ENCODE measurements around the gene SNCB. TPM values are rescaled to one million over a fixed set of nuclear protein-coding genes. Genes with fewer than 3 reads are reported as not detected.

Gene SNCB
- total and polyA plus RNA-seq, 2 of the 13 experiments (the other 11 are each of a cell fraction or from before 2014, with no cell fraction given): not detected

DNA sequence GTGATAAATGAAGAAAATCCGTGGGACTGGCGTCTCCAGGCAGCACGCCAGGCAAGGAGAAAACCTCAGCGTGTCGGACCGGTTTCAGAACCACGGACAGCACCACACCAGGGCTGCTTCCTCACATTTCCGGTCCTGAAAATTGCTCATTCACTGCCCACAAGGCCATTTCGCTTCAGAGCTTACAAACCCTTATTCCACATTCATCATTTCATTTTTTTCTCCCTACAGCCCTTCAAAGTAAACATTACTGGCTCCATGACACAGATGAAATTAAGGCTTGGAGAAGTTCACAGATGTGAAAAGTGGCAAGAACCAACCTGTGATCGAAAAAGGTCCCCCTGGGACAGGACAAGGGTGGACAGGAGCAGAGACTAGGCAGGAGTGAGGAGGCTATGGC, 18.9 kb downstream of the SNCB start (continued):
- TF ChIP-seq, protein P1, sequence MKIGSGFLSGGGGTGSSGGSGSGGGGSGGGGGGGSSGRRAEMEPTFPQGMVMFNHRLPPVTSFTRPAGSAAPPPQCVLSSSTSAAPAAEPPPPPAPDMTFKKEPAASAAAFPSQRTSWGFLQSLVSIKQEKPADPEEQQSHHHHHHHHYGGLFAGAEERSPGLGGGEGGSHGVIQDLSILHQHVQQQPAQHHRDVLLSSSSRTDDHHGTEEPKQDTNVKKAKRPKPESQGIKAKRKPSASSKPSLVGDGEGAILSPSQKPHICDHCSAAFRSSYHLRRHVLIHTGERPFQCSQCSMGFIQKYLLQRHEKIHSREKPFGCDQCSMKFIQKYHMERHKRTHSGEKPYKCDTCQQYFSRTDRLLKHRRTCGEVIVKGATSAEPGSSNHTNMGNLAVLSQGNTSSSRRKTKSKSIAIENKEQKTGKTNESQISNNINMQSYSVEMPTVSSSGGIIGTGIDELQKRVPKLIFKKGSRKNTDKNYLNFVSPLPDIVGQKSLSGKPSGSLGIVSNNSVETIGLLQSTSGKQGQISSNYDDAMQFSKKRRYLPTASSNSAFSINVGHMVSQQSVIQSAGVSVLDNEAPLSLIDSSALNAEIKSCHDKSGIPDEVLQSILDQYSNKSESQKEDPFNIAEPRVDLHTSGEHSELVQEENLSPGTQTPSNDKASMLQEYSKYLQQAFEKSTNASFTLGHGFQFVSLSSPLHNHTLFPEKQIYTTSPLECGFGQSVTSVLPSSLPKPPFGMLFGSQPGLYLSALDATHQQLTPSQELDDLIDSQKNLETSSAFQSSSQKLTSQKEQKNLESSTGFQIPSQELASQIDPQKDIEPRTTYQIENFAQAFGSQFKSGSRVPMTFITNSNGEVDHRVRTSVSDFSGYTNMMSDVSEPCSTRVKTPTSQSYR (CRISPR knock-in tag; IDR thresholded peaks at IDR 0.05; ENCODE audit: borderline replicate concordance): peak; percentile 39; the same call in 1 of the 2 replicates
- TF ChIP-seq GABPA (IDR thresholded peaks at IDR 0.05; ENCODE audit: low read depth, low read length) (peak; percentile 31; the same call in 1 of the 2 replicates), GABPA (CRISPR knock-in tag; IDR thresholded peaks at IDR 0.05; ENCODE audit: low read depth) (peak; percentile 82), ZNF12 (CRISPR knock-in tag; IDR thresholded peaks at IDR 0.05) (peak; percentile 80; the same call in 1 of the 2 replicates), ETV6 (CRISPR knock-in tag; conservative IDR thresholded peaks at IDR 0.05) (0 out of 2 replicates have a peak, but pooled peaks have one; percentile 47), FOXA3 (CRISPR knock-in tag; IDR thresholded peaks at IDR 0.05) (peak; percentile 38; the same call in 1 of the 2 replicates), KDM2A (CRISPR knock-in tag; IDR thresholded peaks at IDR 0.05; ENCODE audit: borderline replicate concordance, low read depth) (peak; percentile 64; the same call in 1 of the 2 replicates), ZNF232 (CRISPR knock-in tag; IDR thresholded peaks at IDR 0.05; ENCODE audit: borderline replicate concordance) (peak; percentile 90; the same call in 1 of the 2 replicates), NR2F1 (CRISPR knock-in tag; IDR thresholded peaks at IDR 0.05) (no peak), ZNF510 (CRISPR knock-in tag; IDR thresholded peaks at IDR 0.05; ENCODE audit: low read depth) (0 out of 2 replicates have a peak, but pooled peaks have one; percentile 54), SMAD3 (CRISPR knock-in tag; IDR thresholded peaks at IDR 0.05) (peak; percentile 92), GATAD1 (CRISPR knock-in tag; IDR thresholded peaks at IDR 0.05) (peak; percentile 45; the same call in 1 of the 2 replicates), FOXO1 (CRISPR knock-in tag; IDR thresholded peaks at IDR 0.05) (peak; percentile 40; the same call in 1 of the 2 replicates), ZMAT3 (CRISPR knock-in tag; conservative IDR thresholded peaks at IDR 0.05) (peak; percentile 68; the same call in 1 of the 2 replicates), SPEN (CRISPR knock-in tag; IDR thresholded peaks at IDR 0.05; ENCODE audit: low read depth) (peak; percentile 31; the same call in 1 of the 2 replicates), ATF7 (IDR thresholded peaks at IDR 0.05) (no peak), ATF7 (CRISPR knock-in tag; IDR thresholded peaks at IDR 0.05) (no peak), CHD2 (IDR thresholded peaks at IDR 0.05; ENCODE audit: low read depth, low read length) (no peak)
- TF ChIP-seq, protein P2, sequence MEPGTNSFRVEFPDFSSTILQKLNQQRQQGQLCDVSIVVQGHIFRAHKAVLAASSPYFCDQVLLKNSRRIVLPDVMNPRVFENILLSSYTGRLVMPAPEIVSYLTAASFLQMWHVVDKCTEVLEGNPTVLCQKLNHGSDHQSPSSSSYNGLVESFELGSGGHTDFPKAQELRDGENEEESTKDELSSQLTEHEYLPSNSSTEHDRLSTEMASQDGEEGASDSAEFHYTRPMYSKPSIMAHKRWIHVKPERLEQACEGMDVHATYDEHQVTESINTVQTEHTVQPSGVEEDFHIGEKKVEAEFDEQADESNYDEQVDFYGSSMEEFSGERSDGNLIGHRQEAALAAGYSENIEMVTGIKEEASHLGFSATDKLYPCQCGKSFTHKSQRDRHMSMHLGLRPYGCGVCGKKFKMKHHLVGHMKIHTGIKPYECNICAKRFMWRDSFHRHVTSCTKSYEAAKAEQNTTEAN (CRISPR knock-in tag; conservative IDR thresholded peaks at IDR 0.05): 0 out of 2 replicates have a peak, but pooled peaks have one; percentile 62
- TF ChIP-seq, protein P3, sequence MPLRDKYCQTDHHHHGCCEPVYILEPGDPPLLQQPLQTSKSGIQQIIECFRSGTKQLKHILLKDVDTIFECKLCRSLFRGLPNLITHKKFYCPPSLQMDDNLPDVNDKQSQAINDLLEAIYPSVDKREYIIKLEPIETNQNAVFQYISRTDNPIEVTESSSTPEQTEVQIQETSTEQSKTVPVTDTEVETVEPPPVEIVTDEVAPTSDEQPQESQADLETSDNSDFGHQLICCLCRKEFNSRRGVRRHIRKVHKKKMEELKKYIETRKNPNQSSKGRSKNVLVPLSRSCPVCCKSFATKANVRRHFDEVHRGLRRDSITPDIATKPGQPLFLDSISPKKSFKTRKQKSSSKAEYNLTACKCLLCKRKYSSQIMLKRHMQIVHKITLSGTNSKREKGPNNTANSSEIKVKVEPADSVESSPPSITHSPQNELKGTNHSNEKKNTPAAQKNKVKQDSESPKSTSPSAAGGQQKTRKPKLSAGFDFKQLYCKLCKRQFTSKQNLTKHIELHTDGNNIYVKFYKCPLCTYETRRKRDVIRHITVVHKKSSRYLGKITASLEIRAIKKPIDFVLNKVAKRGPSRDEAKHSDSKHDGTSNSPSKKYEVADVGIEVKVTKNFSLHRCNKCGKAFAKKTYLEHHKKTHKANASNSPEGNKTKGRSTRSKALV (CRISPR knock-in tag; IDR thresholded peaks at IDR 0.05): 0 out of 2 replicates have a peak, but pooled peaks have one; percentile 48
- TF ChIP-seq, protein P4, sequence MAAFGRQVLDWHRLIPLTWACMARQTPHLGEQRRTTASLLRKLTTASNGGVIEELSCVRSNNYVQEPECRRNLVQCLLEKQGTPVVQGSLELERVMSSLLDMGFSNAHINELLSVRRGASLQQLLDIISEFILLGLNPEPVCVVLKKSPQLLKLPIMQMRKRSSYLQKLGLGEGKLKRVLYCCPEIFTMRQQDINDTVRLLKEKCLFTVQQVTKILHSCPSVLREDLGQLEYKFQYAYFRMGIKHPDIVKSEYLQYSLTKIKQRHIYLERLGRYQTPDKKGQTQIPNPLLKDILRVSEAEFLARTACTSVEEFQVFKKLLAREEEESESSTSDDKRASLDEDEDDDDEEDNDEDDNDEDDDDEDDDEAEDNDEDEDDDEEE (CRISPR knock-in tag; IDR thresholded peaks at IDR 0.05): no peak
- TF ChIP-seq, protein P5, sequence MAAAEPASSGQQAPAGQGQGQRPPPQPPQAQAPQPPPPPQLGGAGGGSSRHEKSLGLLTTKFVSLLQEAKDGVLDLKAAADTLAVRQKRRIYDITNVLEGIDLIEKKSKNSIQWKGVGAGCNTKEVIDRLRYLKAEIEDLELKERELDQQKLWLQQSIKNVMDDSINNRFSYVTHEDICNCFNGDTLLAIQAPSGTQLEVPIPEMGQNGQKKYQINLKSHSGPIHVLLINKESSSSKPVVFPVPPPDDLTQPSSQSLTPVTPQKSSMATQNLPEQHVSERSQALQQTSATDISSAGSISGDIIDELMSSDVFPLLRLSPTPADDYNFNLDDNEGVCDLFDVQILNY (CRISPR knock-in tag; conservative IDR thresholded peaks at IDR 0.05): 0 out of 2 replicates have a peak, but pooled peaks have one; percentile 40
